Breast epithelium (tissue), 3 donors: ENCODE measurements around the gene ENTPD1.

Experiments used
- CTCF ChIP-seq, 3 donors: fragments of 450-650 bp; IDR thresholded peaks; one replicate each; pipeline ENCODE4 v1.5.1; 2016 to 2017; ENCODE audit warnings: antibody characterized with exemption in 3 of 3, mild to moderate bottlenecking in 3 of 3, moderate library complexity in 3 of 3
- POLR2A ChIP-seq: fragments of 450-650 bp; IDR thresholded peaks from one replicate; pipeline ENCODE4 v1.6.1; 2016; ENCODE audit warnings: antibody characterized with exemption, mild to moderate bottlenecking, moderate library complexity
- POLR2AphosphoS5 ChIP-seq, 3 donors: sonication (generic); formaldehyde crosslinking; IDR thresholded peaks; one replicate each; pipeline ENCODE4 v1.6.1; 2017; ENCODE audit warnings: antibody characterized with exemption in 3 of 3

GRCh38 chr10:95865814-95866466 lies 110.0 kb downstream of the ENTPD1 start:
- TF ChIP-seq POLR2A = no peak
- TF ChIP-seq CTCF (IDR thresholded peaks at IDR 0.05) = no peak
- no peak for TF ChIP-seq POLR2AphosphoS5 (IDR thresholded peaks at IDR 0.05)
